Measurements from ENCODE around the gene GGA3.

Gene GGA3

DNA sequence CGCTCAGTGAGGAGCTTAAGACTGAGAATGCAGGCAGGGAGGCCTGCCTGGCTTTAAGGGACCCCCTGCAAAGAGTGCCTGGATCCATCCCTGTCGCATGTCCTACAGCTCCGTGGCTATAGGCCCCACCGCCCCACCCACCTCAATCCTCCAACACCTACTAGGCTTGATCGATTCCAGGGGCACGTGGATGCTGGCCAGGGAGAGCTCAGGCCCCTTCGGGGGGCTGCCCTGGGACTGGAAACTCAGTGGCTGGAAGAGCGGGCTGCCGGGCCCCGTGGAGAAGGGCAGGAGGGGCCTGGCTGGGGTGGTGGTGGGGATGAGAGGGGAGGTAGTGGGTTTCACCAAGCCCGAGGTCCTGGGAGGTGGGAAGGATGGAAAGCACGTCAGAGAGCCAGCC lies 22.2 kb downstream of the GGA3 start:
- in situ Hi-C loops (cut with HindIII; ENCODE audit: low sequenced_read_pairs): no loop called here
- TF ChIP-seq, protein P1, sequence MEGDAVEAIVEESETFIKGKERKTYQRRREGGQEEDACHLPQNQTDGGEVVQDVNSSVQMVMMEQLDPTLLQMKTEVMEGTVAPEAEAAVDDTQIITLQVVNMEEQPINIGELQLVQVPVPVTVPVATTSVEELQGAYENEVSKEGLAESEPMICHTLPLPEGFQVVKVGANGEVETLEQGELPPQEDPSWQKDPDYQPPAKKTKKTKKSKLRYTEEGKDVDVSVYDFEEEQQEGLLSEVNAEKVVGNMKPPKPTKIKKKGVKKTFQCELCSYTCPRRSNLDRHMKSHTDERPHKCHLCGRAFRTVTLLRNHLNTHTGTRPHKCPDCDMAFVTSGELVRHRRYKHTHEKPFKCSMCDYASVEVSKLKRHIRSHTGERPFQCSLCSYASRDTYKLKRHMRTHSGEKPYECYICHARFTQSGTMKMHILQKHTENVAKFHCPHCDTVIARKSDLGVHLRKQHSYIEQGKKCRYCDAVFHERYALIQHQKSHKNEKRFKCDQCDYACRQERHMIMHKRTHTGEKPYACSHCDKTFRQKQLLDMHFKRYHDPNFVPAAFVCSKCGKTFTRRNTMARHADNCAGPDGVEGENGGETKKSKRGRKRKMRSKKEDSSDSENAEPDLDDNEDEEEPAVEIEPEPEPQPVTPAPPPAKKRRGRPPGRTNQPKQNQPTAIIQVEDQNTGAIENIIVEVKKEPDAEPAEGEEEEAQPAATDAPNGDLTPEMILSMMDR (IDR thresholded peaks at IDR 0.05; ENCODE audit: low read depth, low read length): no peak
- H3K4me3 ChIP-seq (ENCODE audit: low read depth, low read length): no peak overlapping the region
- no peak for DNase-seq (ENCODE audit: low read depth, low spot score)

DNA sequence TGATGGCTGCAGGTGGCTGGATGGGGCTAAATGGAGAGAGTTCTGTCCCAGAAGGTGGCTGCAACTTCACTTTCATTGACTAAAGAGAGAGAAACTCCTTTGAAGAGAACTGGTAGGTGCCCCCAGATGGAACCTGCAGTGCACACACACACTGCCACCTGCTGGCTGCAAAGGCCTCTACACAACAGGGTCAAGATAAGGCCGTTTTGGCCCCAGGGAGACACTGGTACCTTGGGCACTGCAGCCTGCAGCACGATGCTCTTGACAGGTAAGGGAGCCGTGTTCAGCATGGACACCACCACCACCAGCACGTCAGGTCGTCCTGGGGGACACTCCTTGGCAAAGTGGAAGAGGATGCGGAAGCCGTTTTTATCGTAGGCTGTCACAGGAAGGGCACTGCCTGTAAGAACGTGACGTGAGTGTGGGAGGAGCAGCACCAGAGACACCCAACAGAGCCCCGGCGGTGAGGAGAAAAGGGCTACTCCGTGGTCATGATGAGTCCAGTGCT lies 22.7 kb downstream of the GGA3 start:
- TF ChIP-seq, protein P1 (IDR thresholded peaks at IDR 0.05; ENCODE audit: low read depth, low read length): peak; percentile 93
- no peak overlapping the region for H3K4me3 ChIP-seq (ENCODE audit: low read depth, low read length)
- in situ Hi-C loops (cut with HindIII; ENCODE audit: low sequenced_read_pairs): no loop called here
- DNase-seq (ENCODE audit: low read depth, low spot score): peak; percentile 55

DNA sequence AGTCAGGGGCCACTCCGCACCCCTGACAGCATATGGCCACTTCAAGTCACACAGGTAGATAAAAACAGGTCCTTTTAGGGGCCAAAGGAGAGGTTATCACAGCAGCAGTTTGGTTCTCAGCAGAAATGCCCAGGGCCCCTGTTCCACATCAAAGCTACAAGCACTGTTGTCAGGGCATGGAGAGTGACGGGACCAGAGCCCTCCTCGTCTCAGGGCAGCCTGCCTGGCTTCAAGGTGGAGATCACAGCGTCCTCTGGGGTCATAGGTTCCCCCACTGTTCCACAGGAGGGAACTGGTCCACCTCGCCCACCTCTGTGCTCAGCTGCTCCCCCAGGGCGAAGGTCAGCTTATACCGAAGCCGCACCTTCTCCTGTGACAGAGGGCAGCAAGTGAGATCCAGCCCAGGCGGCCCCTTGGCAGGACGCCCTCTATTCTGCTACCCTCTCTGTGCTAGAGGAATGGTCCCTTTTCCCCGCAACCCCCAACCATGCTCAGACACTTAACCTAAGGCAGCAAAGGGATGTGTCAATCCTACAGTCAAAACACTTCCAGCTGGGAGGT lies 23.3 kb downstream of the GGA3 start:
- no peak for DNase-seq (ENCODE audit: low read depth, low spot score)
- H3K4me3 ChIP-seq (ENCODE audit: low read depth, low read length): no peak overlapping the region
- TF ChIP-seq, protein P1 (IDR thresholded peaks at IDR 0.05; ENCODE audit: low read depth, low read length): no peak
- in situ Hi-C loops (cut with HindIII; ENCODE audit: low sequenced_read_pairs): no loop called here

DNA sequence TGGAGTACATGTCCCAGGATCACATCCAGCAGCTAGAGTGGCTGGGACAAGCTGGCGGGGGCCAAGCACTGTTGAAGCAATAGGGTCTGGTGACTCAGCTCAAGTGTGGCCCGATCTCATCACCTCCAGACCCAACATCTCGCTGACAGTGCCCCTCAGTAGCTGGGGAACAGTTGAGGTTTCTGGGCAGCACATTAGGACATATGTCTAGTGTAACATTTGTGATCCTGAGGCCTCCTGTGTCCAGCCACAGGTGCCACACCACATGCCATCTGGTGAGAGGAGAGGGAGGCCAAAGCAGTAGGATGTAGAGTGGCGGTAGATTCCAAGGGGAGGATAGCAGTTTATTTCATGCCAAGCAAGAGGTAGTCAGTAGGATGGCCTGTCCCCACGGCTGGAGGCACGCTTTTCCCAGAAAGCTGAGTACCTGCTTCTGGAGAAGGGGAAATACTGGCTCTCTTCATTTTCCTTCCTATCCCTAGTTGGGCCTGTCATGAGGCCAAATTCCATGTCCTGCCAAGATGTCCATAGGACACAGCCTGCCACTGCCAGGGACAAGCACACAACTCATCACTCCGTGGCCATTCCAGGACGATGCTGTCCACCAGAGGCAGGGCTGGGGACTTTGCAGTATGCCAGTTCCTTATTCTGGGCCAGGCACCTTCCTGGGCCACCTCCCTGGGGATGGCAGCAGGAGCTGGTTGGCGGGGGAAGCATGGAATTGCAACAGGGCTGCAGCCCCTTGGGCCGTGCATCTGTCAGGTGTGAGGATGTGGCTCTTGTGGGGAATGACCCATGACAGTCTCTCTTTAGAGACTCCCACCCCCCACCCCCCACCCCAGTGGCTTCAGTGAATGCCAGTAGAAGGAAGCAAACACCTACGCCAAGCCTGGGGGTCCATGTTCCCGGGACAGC lies 24.0 kb downstream of the GGA3 start:
- no peak overlapping the region for H3K4me3 ChIP-seq (ENCODE audit: low read depth, low read length)
- in situ Hi-C loops (cut with HindIII; ENCODE audit: low sequenced_read_pairs): no loop called here
- TF ChIP-seq, protein P1 (IDR thresholded peaks at IDR 0.05; ENCODE audit: low read depth, low read length): no peak
- no peak for DNase-seq (ENCODE audit: low read depth, low spot score)

DNA sequence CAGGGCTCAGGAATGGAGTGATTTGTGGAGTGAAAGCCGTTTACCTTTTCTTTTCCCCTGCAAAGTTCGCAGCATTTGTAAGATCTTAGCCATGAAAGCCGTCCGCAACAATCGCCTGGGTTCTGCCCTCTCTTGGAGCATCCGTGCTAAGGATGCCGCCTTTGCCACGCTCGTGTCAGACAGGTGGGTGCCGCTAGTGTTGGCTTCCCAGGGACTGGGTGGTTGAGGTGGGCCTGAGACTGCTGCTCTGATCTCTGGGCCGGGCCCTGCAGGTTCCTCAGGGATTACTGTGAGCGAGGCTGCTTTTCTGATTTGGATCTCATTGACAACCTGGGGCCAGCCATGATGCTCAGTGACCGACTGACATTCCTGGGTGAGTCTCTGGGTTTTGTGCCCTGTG lies 28.6 kb downstream of the GGA3 start:
- no peak overlapping the region for H3K4me3 ChIP-seq (ENCODE audit: low read depth, low read length)
- TF ChIP-seq, protein P1 (IDR thresholded peaks at IDR 0.05; ENCODE audit: low read depth, low read length): no peak
- in situ Hi-C loops (cut with HindIII; ENCODE audit: low sequenced_read_pairs): no loop called here
- no peak for DNase-seq (ENCODE audit: low read depth, low spot score)

DNA sequence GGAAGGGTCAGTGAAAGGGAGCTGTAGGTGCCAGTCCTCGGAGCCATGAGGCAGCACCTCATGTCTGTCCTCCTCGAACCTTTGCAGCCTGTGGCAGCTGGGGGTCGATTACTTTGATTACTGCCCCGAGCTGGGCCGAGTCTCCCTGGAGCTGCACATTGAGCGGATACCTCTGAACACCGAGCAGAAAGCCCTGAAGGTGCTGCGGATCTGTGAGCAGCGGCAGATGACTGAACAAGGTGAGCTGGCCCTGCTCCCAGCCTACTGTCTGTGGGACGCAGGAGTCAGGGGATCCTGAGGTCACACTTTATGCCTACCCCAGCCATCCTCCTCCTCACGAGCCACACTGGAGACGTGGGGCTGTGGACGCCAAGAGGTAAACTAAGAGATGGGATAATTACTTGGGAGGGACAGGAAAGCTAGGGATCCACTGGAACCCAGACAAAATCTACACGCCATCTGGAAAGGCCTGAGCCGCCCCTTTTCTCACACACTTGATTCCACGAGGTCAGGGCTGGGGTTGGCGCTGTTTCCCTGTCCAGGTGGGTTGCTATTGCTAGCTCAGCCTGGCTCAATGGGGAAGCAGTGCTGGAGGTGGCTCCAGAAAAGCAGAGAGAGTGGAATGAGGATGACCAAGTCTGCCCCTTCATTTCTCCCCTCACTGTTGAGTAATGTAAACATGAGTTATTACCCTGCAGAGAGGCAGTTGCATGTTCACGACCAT lies 29.5 kb downstream of the GGA3 start:
- TF ChIP-seq, protein P1 (IDR thresholded peaks at IDR 0.05; ENCODE audit: low read depth, low read length): no peak
- no peak overlapping the region for H3K4me3 ChIP-seq (ENCODE audit: low read depth, low read length)
- no peak for DNase-seq (ENCODE audit: low read depth, low spot score)
- in situ Hi-C loops (cut with HindIII; ENCODE audit: low sequenced_read_pairs): no loop called here

Data from astrocyte of the spinal cord (primary cell).